Upper lobe of left lung (tissue), 4 donors: Measurements from ENCODE around the gene IMMP2L.

Source experiments
- CTCF ChIP-seq, 6 experiments: fragments of 450-650 bp in 4 of 6; fragments of 200-600 bp in 2 of 6; sonication (generic) in 2 of 6; IDR thresholded peaks; one replicate each; pipeline ENCODE4 v1.5.1; 2016 to 2019; ENCODE audit warnings: antibody characterized with exemption in 6 of 6
- POLR2A ChIP-seq, 4 donors: fragments of 450-650 bp; IDR thresholded peaks; one replicate each; pipeline ENCODE4 v1.5.1; 2016 to 2017; ENCODE audit warnings: antibody characterized with exemption in 4 of 4, mild to moderate bottlenecking in 2 of 4

DNA sequence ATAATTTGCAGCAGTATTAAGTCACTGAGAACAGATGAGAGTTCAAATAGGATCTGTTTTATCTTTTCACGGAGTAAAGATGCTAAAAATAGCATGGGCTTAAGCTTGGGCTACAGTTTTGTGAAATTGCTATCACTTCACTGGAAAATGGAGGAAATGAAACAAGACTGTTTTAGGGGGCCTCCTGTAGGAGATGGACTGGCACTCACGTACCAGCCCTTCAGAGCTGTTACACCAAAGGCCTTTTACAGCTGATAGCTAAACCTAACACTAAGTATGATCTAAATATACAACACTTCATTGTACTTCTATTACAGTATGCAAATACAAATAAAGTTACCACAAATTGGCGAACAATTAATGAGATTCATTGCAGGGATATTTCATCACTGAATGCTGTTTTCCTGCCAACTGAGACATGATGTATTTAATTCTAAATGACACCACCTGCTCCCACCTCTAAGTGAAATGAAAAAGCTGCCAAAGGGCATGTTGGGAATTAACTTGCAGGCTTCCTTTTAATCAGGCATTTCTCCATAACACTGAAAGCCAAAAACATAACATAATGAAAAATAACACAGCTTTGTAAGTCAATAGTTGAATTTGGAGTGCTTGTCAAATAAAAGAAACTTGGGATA lies 775.8 kb downstream of the IMMP2L start:
- no peak for TF ChIP-seq CTCF (IDR thresholded peaks at IDR 0.05)
- no peak for TF ChIP-seq POLR2A (IDR thresholded peaks at IDR 0.05)
